Activated naive CD4-positive, alpha-beta T cell treated with anti-CD3 and anti-CD28 coated beads, Interleukin-2, amount 10 ng/mL, durations not matched to agents 5 hours and 36 hours (primary cell): ENCODE measurements around the gene BLTP3B. TPM values are rescaled to one million over a fixed set of nuclear protein-coding genes. Genes with fewer than 3 reads are reported as not detected.

ENCODE experiments used
- microRNA-seq: library from miRNA; unstranded; fragments of <30 nt; microRNA quantifications from one replicate; pipeline ENCODE4 v1.2.0, GENCODE V29; 2022; ENCODE audit warnings: borderline microRNAs expressed, borderline replicate concordance
- total RNA-seq, 2 experiments: library from RNA; stranded (reverse); gene quantifications; one replicate each; pipeline ENCODE4 v1.2.3, GENCODE V29; 2021

Gene BLTP3B
- total RNA-seq: 10 to 100 TPM; 17.5 to 17.9 TPM

GRCh38 chr12:100142851-100143559 is at the start of gene BLTP3B:
Gene BLTP3B (minus strand): TSS chr12:100142874. CDS start chr12:100142635, 239 bp downstream.

Small RNAs within 50 kb of the gene (microRNA-seq; reads per million reads assigned to microRNA genes)
- gene MIR1827: not detected

Other genes starting within 250 kb of the BLTP3B start
- gene ANKS1B, start 157.9 kb downstream of the BLTP3B start, total RNA-seq: under 1 TPM in 1 of 2 experiments, not detected in 1; 0.41 TPM
- 10 to 100 TPM; 32.2 to 32.3 TPM for gene ACTR6, start 57.9 kb upstream of the BLTP3B start, total RNA-seq
- gene DEPDC4, start 124.2 kb upstream of the BLTP3B start, total RNA-seq: 1 to 10 TPM; 1.8 to 2.6 TPM
- gene SCYL2, start 124.3 kb upstream of the BLTP3B start, total RNA-seq: 10 to 100 TPM; 40.9 to 42.0 TPM
- not detected for gene SLC17A8, start 214.2 kb upstream of the BLTP3B start, total RNA-seq